PFSK-1 (cell line): ENCODE data around the gene TMEM62.

ENCODE experiments used
- FOXP2 ChIP-seq: optimal IDR thresholded peaks from 2 replicates; pipeline ENCODE3; 2011; ENCODE audit warnings: borderline replicate concordance, control low read depth, inconsistent platforms; ENCODE audit not compliant: insufficient read depth; ENCODE audit errors: extremely low read length, extremely low read depth
- POLR2AphosphoS5 ChIP-seq: IDR thresholded peaks from 2 replicates; pipeline ENCODE4 v1.6.1; 2012; ENCODE audit warnings: low read depth, mild to moderate bottlenecking, control low read depth, low read length, moderate library complexity
- SIN3A ChIP-seq: IDR thresholded peaks from 2 replicates; pipeline ENCODE4 v1.6.1; 2012; ENCODE audit warnings: mild to moderate bottlenecking, low read length, moderate library complexity, borderline replicate concordance; ENCODE audit not compliant: insufficient read depth
- TAF1 ChIP-seq: IDR thresholded peaks from 2 replicates; pipeline ENCODE4 v1.6.1; 2012; ENCODE audit warnings: low read length, control low read depth, borderline replicate concordance; ENCODE audit not compliant: insufficient read depth
- TF ChIP-seq, protein P1 (sequence below), 2 experiments: IDR thresholded peaks; 2 replicates each; pipeline versions ENCODE4 v1.6.1 to v1.8.0; 2011 to 2012; ENCODE audit warnings: low read depth in 2 of 2, low read length in 2 of 2, control low read depth in 1 of 2, inconsistent platforms in 1 of 2, mild to moderate bottlenecking in 1 of 2, moderate library complexity in 1 of 2; ENCODE audit not compliant: insufficient read depth in 1 of 2

The TMEM62 gene

DNA sequence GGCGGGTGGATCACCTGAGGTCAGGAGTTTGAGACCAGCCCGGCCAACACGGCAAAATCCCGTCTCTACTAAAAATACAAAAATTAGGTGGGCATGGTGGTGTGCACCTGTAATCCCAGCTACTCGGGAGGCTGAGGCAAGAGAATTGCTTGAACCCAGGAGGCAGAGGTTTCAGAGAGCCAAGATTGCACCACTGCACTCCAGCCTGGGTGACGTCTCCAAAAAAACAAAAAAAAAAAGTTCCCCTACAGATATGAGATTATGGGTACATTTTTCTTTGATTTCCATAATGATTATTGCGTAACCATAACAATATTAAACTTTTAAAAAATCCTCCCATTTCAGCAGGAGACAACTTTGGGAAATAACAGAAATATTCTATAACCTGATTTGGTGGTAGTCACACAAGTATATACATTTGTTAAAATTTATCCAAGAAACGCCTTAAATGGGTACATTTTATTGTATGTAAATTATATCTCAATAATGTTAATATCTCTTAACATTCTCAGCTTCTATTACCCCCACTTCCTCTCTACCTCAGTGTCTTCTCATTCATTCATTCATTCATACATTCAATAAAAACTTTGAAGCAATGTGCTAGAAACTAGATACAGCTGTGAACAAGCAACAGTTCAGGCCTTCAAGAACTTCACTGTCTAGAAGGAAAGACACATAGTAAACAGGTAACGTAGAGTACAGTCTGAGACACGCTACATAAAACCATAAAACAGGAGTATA lies 34.1 kb upstream of the TMEM62 start:
- TF ChIP-seq SIN3A (no peak), TAF1 (no peak), POLR2AphosphoS5 (no peak), FOXP2 (no peak)
- TF ChIP-seq, protein P1, sequence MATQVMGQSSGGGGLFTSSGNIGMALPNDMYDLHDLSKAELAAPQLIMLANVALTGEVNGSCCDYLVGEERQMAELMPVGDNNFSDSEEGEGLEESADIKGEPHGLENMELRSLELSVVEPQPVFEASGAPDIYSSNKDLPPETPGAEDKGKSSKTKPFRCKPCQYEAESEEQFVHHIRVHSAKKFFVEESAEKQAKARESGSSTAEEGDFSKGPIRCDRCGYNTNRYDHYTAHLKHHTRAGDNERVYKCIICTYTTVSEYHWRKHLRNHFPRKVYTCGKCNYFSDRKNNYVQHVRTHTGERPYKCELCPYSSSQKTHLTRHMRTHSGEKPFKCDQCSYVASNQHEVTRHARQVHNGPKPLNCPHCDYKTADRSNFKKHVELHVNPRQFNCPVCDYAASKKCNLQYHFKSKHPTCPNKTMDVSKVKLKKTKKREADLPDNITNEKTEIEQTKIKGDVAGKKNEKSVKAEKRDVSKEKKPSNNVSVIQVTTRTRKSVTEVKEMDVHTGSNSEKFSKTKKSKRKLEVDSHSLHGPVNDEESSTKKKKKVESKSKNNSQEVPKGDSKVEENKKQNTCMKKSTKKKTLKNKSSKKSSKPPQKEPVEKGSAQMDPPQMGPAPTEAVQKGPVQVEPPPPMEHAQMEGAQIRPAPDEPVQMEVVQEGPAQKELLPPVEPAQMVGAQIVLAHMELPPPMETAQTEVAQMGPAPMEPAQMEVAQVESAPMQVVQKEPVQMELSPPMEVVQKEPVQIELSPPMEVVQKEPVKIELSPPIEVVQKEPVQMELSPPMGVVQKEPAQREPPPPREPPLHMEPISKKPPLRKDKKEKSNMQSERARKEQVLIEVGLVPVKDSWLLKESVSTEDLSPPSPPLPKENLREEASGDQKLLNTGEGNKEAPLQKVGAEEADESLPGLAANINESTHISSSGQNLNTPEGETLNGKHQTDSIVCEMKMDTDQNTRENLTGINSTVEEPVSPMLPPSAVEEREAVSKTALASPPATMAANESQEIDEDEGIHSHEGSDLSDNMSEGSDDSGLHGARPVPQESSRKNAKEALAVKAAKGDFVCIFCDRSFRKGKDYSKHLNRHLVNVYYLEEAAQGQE (IDR thresholded peaks at IDR 0.05; ENCODE audit: insufficient read depth in 1 of 2, low read depth in 2 of 2, low read length in 2 of 2) = no peak

DNA sequence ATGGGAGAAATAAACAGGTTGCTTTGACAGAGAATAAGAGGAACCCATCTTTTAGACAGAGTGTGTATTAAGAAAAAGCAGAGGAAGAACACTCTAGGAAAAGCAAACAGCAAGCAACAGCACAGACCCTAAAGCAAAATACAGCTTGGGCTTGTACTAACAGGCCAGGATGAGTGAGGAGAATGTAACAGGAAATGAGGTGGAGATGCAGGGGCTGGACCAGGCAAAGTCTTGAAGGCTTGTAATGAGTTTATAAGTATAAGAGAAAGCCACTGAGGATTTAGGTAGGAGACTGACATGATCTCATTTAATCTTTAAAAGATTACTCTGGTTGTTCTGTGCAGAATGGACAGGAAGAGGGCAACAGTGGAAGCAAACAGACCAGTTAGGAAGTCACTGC lies 32.4 kb upstream of the TMEM62 start:
- TF ChIP-seq SIN3A = no peak
- TF ChIP-seq TAF1 = no peak
- no peak for TF ChIP-seq POLR2AphosphoS5
- TF ChIP-seq, protein P1 (IDR thresholded peaks at IDR 0.05; ENCODE audit: insufficient read depth in 1 of 2, low read depth in 2 of 2, low read length in 2 of 2) = no peak
- TF ChIP-seq FOXP2 = no peak

DNA sequence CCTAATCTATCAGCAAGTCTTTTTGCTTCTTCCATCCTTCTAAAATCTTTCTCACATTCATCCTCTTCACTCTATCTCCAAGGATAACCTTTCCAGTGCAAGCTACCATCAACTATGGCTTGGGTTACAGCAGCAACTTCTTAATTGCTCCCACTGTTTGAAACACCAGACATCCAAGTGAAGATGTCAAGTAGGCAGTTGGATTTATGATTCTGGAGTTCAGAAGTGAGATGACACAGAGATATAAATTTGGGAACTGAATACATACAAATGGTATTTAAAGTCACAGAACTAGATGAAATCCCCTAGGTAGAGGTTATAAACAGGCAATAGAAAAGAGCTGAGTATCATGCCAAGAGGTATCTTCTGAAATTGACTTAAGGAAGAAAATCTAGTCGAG lies 31.2 kb upstream of the TMEM62 start:
- TF ChIP-seq SIN3A (no peak), POLR2AphosphoS5 (no peak), TAF1 (no peak), FOXP2 (no peak)
- TF ChIP-seq, protein P1 (IDR thresholded peaks at IDR 0.05; ENCODE audit: insufficient read depth in 1 of 2, low read depth in 2 of 2, low read length in 2 of 2) = no peak

DNA sequence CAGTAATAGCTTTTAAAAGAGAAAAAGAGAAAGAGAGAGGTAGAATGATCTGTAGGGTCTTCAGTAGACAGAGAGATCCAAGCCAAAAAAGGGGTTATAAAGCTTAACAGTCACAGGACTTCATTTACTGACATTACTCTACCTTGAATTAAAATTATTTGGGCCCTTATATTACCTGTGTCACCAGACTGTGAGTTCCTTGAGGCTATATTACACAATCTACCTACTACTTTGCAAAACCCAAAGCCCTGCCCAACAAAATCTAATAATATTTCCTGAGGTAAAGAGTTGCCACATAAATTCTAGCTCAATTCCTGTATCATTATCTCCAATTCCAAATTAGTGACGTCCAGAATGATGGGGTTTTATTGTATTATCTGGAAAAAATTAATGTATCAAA lies 29.5 kb upstream of the TMEM62 start:
- no peak for TF ChIP-seq TAF1

DNA sequence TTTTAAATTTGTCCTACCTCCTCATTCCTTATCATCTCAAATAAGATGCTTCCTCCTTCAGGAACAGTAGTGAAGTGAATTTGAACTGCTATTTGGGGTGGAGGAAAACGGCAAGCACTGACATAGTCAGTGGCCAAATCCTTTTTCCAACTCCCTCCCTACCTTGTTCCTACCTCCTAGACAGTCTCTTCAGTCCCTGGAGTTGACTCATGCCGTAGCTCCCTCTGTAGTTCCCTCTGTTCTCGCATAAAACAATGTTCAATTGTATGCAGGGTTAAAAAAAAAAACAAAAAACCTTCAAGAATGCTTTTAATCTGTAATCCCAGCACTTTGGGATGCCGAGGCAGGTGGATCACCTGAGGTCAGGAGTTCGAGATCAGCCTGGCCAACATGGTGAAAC lies 29.0 kb upstream of the TMEM62 start:
- TF ChIP-seq TAF1 (no peak), FOXP2 (no peak), POLR2AphosphoS5 (no peak), SIN3A (no peak)
- TF ChIP-seq, protein P1 (IDR thresholded peaks at IDR 0.05; ENCODE audit: insufficient read depth in 1 of 2, low read depth in 2 of 2, low read length in 2 of 2) = no peak
